OCI-LY1 (cell line): Measurements from ENCODE around the gene SMIM21.

ENCODE experiments used
- CTCF ChIP-seq: fragments of 200-600 bp; sonication (generic), shearing (Covaris generic); IDR thresholded peaks from 2 replicates; pipeline ENCODE4 v1.5.1; 2017; ENCODE audit warnings: mild to moderate bottlenecking, antibody characterized with exemption, low read length, moderate library complexity, mixed read lengths
- EZH2 ChIP-seq: fragments of 200-600 bp; sonication (generic), shearing (Covaris generic); IDR thresholded peaks from 2 replicates; pipeline ENCODE4 v1.8.0; 2017; ENCODE audit warnings: borderline replicate concordance, mixed run types, mild to moderate bottlenecking, antibody characterized with exemption, low read length, moderate library complexity, mixed read lengths

GRCh38 chr18:75427603-75428002, at the start of gene SMIM21:
- TF ChIP-seq CTCF (no peak), EZH2 (no peak)
